ENCODE measurements around the gene DLL1. TPM values are rescaled to one million over a fixed set of nuclear protein-coding genes. Genes with fewer than 3 reads are reported as not detected.

Gene DLL1
- total RNA-seq, 1 donor from 2014 or later, result 13.0 TPM

DNA sequence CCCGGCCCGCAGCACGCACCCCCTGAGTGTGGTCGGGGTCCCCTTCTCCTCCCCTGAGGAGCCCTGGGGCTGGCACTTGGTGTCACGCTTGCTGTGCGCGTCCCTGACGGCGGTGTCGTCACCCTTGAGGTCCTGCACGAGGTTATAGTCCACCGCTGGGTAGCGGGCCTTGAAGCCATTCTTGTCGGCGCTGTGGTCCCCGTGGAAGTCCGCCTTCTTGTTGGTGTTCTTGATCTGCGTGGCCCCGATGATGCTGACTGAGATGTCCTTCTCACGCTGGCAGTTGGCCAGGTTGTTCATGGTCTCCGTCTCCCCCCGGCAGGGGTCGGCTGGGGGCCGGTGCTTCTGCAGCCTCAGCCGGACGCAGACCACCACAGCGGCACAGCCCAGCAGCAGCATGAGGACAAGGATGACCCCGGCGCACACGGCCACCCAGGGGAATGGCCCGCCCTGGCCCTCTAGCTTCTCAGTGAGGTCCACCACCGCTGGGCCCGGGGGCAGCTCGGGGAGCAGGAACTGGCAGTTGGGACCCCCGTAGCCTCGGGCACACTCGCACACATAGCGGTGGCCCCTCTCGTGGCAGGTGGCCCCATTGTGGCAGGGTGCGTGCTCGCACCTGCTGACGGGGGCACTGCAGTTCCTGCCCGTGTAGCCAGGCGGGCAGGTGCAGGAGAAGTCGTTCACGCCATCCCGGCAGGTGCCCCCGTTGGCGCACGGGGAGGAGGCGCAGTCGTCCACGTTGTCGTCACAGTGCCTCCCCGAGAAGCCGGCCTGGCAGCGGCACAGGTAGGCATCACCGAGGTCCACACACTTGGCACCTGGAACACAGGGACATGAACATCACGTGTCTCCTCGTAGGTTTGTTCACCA is 7.4 kb downstream of the DLL1 start:
- DNase-seq (ENCODE audit: low spot score), result no peak

DNA sequence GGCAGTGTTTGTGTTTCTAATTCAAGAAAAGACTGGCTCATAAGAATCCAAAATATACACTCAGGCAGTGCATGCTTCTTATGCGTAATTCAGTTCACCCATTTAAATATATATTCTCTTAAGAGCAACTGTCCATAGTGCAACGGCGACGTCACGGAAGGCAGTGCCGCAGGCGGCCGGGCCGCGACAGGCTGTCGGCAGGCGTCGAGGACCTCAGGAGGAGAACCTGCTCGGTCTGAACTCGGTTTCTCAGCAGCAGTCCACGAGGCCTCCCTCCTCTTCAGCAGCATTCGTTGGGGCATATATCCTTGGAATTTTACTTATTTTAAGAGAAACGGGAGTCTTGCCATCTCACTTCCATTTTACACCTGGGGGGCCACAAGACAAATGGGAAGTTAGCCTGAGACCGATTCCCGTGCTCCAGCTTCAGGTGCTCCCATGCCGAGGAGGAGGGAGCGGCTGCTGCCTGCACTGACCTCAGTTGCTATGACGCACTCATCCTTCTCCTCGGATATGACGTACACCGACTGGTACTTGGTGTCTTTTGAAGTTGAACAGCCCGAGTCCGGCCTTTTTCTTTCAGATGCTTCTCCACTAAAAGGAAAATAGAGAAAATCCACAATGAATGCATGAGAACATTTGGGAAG is 8.2 kb downstream of the DLL1 start:
- DNase-seq (ENCODE audit: low spot score), result no peak

GRCh38 chr6:170281331-170282292 is 9.3 kb downstream of the DLL1 start:
- no peak for DNase-seq (ENCODE audit: low spot score)

- no peak for DNase-seq (ENCODE audit: low spot score)
Observed at GRCh38 chr6:170280689-170281045, 10.2 kb downstream of the DLL1 start.

GRCh38 chr6:170279977-170280688 is 10.7 kb downstream of the DLL1 start:
- DNase-seq (ENCODE audit: low spot score), result peak; percentile 67

- no peak for DNase-seq (ENCODE audit: low spot score)
Observed at GRCh38 chr6:170279426-170279825, 11.5 kb downstream of the DLL1 start.

DNA sequence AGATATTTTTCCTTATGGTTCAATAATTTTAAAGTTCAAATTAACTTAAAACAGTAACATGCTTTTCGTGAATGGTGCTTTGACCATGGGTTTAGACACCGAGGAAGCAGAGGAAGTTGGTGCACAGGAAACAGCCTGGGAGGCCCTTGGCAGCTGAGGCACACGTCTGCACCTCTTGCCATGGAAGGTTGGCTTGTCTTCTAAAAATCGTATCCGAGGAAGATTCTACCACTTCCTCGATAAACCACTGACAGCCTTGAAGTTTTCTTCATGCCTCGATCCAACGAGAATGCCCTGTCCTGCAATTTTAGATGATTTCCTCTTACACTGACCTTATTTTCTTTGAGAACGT is 12.2 kb downstream of the DLL1 start:
- no peak for DNase-seq (ENCODE audit: low spot score)

- DNase-seq (ENCODE audit: low spot score), result no peak
Observed at GRCh38 chr6:170277893-170278742, 12.8 kb downstream of the DLL1 start.

DNA sequence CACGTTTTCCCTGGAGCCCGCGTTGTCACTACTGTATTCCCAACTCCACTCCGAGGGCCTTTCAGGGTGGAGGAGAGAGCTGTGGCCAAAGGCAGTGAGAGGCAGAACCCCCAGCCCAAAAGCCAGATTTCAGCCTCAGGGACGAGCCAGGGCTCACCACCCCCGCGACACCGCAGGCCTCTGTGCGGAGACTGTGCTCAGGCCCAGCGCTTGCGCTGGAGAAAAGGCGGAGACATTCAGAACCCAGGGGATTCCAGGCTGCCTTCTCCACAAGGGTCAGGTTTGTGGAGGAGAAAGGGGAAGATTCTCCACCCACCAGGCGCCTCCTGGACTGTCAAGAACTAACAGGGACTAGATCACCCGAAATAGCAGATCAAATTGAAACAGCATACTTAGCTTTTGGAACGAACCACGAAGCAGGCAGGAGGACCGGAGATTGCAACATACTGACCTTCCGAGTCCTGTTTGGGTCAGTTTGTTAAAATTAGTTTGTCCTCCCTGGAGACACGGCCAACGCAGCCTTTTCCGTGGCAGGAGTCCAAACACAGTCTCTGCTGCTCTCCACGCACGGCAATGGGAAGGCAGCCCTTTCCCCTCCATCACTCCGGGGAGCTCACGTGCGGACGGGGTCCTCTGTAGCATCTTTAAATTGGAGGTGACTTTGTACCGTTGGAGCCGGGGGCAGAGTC is 14.4 kb downstream of the DLL1 start:
- DNase-seq (ENCODE audit: low spot score), result peak; percentile 56

- DNase-seq (ENCODE audit: low spot score), result no peak
Observed at GRCh38 chr6:170274713-170275560, 15.9 kb downstream of the DLL1 start.

- DNase-seq (ENCODE audit: low spot score), result no peak
Observed at GRCh38 chr6:170273681-170274080, 17.2 kb downstream of the DLL1 start.

DNA sequence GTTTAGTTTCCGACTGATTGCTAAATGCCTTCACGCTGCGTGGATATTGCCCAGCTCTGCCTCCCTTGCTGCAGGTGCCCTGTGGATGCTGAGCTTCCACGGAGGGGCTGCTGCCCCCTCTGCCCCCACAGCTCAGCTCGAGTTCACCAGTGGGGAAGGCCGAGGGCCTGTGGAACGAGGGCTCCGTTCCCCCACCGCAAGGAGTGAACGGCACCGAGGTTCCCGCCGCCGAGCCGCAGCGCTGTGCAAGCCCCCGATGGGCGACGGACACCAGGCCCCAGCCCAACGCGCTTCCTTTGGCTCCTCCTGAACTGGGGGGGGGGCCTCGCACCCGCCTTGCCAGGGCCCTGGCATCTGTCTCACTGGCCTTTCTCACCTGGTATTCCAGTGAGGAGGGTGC is 17.7 kb downstream of the DLL1 start:
- DNase-seq (ENCODE audit: low spot score), result no peak

DNA sequence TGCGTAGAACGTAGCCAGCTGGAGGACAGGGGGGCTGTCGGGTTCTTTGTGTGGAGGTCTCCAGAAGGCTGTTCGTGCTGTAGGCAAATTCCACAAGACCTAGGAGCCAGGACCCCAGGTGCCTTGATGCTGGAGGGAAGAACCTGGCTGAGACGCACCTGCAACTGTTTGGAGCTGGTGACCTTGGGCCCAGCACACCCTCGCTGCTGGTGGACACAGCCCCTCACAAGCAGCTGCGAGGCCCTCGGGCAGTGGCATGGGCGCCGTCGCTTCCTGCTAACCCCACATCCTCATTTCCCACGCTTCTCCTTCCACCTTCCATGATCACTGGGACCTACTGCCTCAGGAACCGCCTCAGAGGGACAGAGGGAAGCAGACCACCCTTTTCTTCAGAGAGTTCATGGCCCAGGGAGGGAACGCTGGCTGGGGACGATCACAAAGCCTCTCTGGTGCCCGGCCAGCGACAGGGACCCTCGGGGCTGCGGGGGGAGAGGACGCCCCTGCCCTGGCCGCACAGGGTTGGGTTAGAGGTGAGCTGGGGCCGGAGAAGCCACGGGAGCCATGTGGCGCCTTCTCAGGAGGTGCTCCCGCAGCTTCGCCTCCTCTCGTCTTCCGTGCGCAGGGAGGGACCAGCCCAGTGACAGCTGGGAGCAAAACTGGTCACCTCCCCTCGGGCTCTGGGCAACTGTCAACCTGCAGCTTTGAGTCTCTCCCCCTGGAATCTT is 18.4 kb downstream of the DLL1 start:
- DNase-seq (ENCODE audit: low spot score), result no peak

- peak; percentile 41 for DNase-seq (ENCODE audit: low spot score)
Observed at GRCh38 chr6:170271771-170272314, 19.0 kb downstream of the DLL1 start.

DNA sequence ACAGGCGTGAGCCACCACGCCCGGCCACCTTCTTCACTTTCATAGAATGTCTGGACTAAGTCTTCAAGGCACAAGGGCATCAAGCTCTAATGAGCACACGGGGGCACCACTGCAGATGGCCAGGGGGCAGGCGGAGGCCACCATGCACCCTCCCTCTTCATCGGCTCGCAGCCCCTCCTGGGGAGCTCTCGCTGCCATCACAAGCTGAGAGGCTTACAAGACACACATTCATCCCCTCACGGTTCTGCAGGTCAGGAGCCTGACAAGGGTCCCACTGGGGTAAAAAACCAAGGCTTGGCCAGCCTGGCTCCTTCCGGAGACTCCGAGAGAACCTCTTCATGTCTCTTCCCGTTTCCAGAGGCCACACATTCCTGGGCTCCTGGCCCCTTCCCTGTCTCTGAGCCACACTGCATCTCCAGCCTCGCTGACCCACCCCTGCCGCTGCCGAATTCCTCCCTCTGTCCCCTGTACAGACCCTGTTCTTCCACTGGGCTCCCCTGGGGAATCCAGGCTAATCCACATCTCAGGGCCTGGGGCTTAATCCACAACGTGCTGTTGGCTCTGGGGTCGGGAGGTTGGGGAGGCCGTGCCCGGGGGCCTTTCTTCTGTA is 19.8 kb downstream of the DLL1 start:
- DNase-seq (ENCODE audit: low spot score), result no peak

- no peak for DNase-seq (ENCODE audit: low spot score)
Observed at GRCh38 chr6:170269846-170270541, 20.9 kb downstream of the DLL1 start.

All from mucosa of gallbladder (tissue), 1 donor.